Effector memory CD4-positive, alpha-beta T cell (primary cell): ENCODE data around the gene METTL24.
"Not testable (repeated sequence)": the region's sequence is repeated elsewhere in the genome, so short reads cannot be mapped to it uniquely, and the experiment has no call there.

Experiments
- DNase-seq, 3 donors: peaks; one replicate each; pipeline ENCODE4 v3.0.0-alpha.2; 2020
- H3K27ac ChIP-seq: 2 replicates; pipeline ENCODE4 v1.7.0; 2013; ENCODE audit warnings: mild to moderate bottlenecking, low read length, moderate library complexity; ENCODE audit not compliant: insufficient read depth, poor library complexity, severe bottlenecking
- H3K27me3 ChIP-seq: replicated peaks from 2 replicates; pipeline ENCODE4 v1.7.0; 2013; ENCODE audit warnings: mild to moderate bottlenecking, low read length; ENCODE audit not compliant: insufficient read depth, control insufficient read depth, poor library complexity, severe bottlenecking
- H3K36me3 ChIP-seq: 2 replicates; pipeline ENCODE4 v1.7.0; 2013; ENCODE audit warnings: mild to moderate bottlenecking, low read length, moderate library complexity; ENCODE audit not compliant: control insufficient read depth, insufficient read depth
- H3K4me1 ChIP-seq: 2 replicates; pipeline ENCODE4 v1.7.0; 2013; ENCODE audit warnings: low read length, mild to moderate bottlenecking; ENCODE audit not compliant: control insufficient read depth, insufficient read depth, poor library complexity, severe bottlenecking
- H3K4me3 ChIP-seq: 2 replicates; pipeline ENCODE4 v1.7.0; 2013; ENCODE audit warnings: low read length, low read depth, mild to moderate bottlenecking; ENCODE audit not compliant: insufficient read depth, poor library complexity, severe bottlenecking
- H3K9me3 ChIP-seq: 2 replicates; pipeline ENCODE4 v1.7.0; 2013; ENCODE audit warnings: mild to moderate bottlenecking, low read length, moderate library complexity; ENCODE audit not compliant: control insufficient read depth

Gene METTL24

DNA sequence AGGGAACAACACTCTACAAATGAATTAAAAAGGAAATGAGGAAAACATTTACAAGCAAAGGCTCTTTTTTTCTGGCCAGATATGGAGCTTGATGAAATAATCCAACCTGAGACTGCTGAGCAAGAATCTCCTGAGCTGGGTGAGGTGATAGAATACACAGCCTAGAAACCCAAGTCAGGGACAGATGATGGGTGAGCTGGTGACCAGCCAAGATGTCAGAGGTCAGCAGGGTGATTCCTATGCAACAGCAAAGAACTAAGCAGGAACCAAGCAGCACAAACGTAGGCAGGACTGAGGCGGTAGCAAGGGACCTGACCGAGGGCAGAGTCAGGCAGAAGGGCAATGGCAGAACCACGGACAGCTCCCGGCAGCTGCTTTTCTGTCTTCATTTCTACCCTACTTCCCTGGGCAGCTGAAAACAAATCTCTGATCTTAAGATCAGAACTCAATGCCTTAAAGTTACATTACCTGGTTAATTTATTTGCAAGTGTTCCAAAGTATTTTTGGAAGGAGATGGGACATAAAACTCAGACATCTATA, 102.9 kb downstream of the METTL24 start:
- Histone ChIP-seq H3K36me3 (no peaks in the 10 kb centered on the region), H3K4me3 (no peak overlapping the region), H3K27me3 (no peaks in the 10 kb centered on the region), H3K9me3 (no peaks in the 10 kb centered on the region), H3K4me1 (no peaks in the 10 kb centered on the region), H3K27ac (no peak overlapping the region)
- DNase-seq, result no peak

GRCh38 chr6:110250838-110251237, 107.3 kb downstream of the METTL24 start:
- Histone ChIP-seq H3K27ac (no peak overlapping the region), H3K27me3 (no peaks in the 10 kb centered on the region), H3K4me1 (no peaks in the 10 kb centered on the region), H3K4me3 (no peak overlapping the region), H3K36me3 (no peaks in the 10 kb centered on the region), H3K9me3 (no peaks in the 10 kb centered on the region)
- no peak for DNase-seq

- Histone ChIP-seq H3K4me1 (no peaks in the 10 kb centered on the region), H3K27me3 (no peaks in the 10 kb centered on the region), H3K27ac (no peak overlapping the region), H3K36me3 (no peaks in the 10 kb centered on the region), H3K9me3 (no peaks in the 10 kb centered on the region), H3K4me3 (no peak overlapping the region)
- no peak for DNase-seq
Observed at GRCh38 chr6:110250058-110250457, 108.1 kb downstream of the METTL24 start.

DNA sequence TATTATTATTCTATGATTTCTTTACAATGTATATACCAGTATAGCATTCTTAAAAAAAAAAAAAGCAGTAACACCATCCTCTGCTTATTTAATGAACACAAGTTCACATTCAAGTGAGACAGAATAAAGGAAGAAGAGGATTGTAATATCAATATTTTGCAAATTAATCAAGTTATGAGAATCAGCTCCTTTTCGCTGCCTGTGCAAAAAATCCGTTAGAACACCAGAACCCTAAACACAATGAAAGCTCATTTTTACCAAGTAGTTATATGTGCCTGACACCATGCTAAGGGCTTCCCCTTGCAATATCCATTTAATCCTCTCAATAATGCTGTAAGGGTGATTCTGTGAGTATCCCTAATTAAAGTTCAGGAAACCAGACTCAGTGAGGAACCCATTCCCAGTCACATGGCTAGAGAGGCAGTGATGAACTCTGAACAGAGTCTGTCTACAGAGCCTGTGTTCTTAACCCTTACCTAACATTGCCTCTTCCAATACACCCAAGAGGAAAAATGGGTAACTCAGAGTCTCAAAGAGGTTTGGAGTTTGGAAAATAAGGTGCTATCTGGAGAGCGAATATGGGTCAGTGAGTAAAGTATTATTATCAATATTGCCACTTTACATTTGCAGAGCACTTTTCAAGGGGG, 111.1 kb downstream of the METTL24 start:
- DNase-seq, result no peak
- Histone ChIP-seq H3K27me3 (no peaks in the 10 kb centered on the region), H3K9me3 (no peaks in the 10 kb centered on the region), H3K36me3 (no peaks in the 10 kb centered on the region), H3K4me1 (no peaks in the 10 kb centered on the region), H3K27ac (no peak overlapping the region), H3K4me3 (no peak overlapping the region)

DNA sequence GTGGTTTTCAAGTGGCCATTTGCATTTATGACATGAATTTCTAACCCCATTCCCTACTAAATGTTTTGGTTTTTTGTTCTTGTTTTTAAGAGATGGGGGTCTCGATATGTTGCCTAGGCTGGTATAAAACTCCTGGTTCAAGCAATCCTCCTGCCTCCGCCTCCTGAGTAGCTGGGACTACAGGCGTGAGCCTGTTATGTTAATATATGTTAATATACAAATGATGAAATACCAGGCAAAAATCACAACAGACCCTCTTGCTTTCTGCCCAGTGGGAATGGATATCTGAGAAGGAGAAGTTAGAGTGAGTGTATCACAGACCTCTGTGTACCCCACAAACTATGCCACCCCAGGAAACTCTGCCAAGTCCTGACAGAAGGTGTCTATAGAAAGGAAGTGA, 111.8 kb downstream of the METTL24 start:
- Histone ChIP-seq H3K27ac (no peak overlapping the region), H3K36me3 (no peaks in the 10 kb centered on the region), H3K4me1 (no peaks in the 10 kb centered on the region), H3K4me3 (no peak overlapping the region), H3K9me3 (no peaks in the 10 kb centered on the region), H3K27me3 (no peaks in the 10 kb centered on the region)
- no peak for DNase-seq

- not testable (repeated sequence) for DNase-seq, H3K27me3 ChIP-seq, H3K9me3 ChIP-seq, H3K27ac ChIP-seq, H3K4me1 ChIP-seq, H3K4me3 ChIP-seq, H3K36me3 ChIP-seq
Observed at GRCh38 chr6:110244621-110245020, 113.5 kb downstream of the METTL24 start.

- no peak overlapping the region for H3K27ac ChIP-seq
- DNase-seq, result no peak
Observed at GRCh38 chr6:110239526-110240274, 118.4 kb downstream of the METTL24 start.

DNA sequence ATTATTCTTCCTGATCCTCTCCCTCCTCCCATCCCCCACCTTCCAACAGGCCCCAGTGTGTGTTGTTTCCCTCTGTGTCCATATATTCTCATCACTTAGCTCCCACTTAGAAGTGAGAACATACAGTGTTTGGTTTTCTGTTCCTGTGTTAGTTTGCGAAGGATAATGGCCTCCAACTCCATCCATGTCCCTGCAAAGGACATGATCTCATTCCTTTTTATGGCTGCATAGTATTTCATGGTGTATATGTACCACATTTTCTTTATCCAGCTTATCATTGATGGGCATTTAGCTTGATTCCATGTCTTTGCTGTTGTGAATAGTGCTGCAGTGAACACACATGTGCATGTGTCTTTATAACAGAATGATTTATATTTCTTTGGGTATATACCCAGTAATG, 122.1 kb downstream of the METTL24 start:
- H3K27me3 ChIP-seq, H3K4me1 ChIP-seq, DNase-seq, H3K36me3 ChIP-seq, H3K9me3 ChIP-seq, H3K27ac ChIP-seq, H3K4me3 ChIP-seq: not testable (repeated sequence)

More at GRCh38 chr6:110239526-110240274, 118.4 kb downstream of the METTL24 start:
- Histone ChIP-seq H3K27me3 (no peaks in the 10 kb centered on the region), H3K4me3 (no peak overlapping the region), H3K4me1 (no peaks in the 10 kb centered on the region), H3K36me3 (peaks cover 2% of the 10 kb centered on the region), H3K9me3 (no peaks in the 10 kb centered on the region)

DNA sequence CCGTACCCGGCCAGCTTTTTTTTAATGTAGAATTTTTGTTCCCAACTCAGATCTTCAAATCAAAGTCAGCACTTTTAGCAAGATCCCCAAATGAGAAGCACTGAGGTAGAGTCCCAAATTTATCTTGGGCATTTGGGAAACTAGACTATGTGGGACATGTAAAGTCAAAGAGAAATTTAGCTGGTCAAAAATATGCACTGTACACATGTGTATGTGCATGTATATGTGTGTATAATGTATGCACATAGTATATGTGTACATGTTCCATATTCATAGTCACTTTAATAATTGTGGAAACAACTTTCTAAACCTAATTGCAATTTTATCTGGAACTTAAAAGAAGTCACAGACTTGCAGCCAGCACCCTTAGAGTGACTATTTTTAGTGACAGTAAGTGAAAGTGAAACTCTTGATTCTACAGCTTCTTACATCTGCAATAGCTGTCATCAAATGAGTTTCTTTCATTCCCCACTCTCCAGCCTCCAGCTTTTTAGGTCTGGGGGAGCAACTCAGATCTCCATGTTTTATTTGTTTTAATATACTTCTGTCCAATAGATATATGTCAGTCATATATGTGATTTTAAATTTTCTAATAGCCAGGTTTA, 124.3 kb downstream of the METTL24 start:
- Histone ChIP-seq H3K27ac (no peak overlapping the region), H3K4me1 (no peaks in the 10 kb centered on the region), H3K36me3 (peaks cover 13% of the 10 kb centered on the region), H3K9me3 (no peaks in the 10 kb centered on the region), H3K27me3 (no peaks in the 10 kb centered on the region), H3K4me3 (no peak overlapping the region)
- DNase-seq, result no peak

- Histone ChIP-seq H3K27ac (no peak overlapping the region), H3K4me1 (no peaks in the 10 kb centered on the region), H3K4me3 (no peak overlapping the region), H3K27me3 (no peaks in the 10 kb centered on the region), H3K9me3 (no peaks in the 10 kb centered on the region), H3K36me3 (peaks cover 20% of the 10 kb centered on the region)
- no peak for DNase-seq
Observed at GRCh38 chr6:110232450-110232849, 125.7 kb downstream of the METTL24 start.
